CD4-positive, alpha-beta T cell treated with Interleukin-1 beta for 1 hour (primary cell): ENCODE measurements around the gene RNF2.
"Not testable (repeated sequence)": the region's sequence is repeated elsewhere in the genome, so short reads cannot be mapped to it uniquely, and the experiment has no call there.

ENCODE experiments used
- DNase-seq, 2 donors: peaks; one replicate each; pipeline ENCODE4 v3.0.0-alpha.2; 2020 to 2022

Gene RNF2

GRCh38 chr1:185050823-185051451 lies 5.6 kb downstream of the RNF2 start:
- DNase-seq, result no peak

- DNase-seq, result no peak
Observed at GRCh38 chr1:185053204-185053603, 7.8 kb downstream of the RNF2 start.

- no peak for DNase-seq
Observed at GRCh38 chr1:185054365-185055060, 9.2 kb downstream of the RNF2 start.

- DNase-seq, result no peak
Observed at GRCh38 chr1:185058110-185058509, 12.8 kb downstream of the RNF2 start.

- no peak for DNase-seq
Observed at GRCh38 chr1:185058876-185059275, 13.5 kb downstream of the RNF2 start.

- no peak for DNase-seq
Observed at GRCh38 chr1:185059950-185060571, 14.7 kb downstream of the RNF2 start.

- DNase-seq, result no peak
Observed at GRCh38 chr1:185062710-185063370, 17.5 kb downstream of the RNF2 start.

GRCh38 chr1:185063719-185064118 lies 18.4 kb downstream of the RNF2 start:
- no peak for DNase-seq

GRCh38 chr1:185065006-185065405 lies 19.6 kb downstream of the RNF2 start:
- DNase-seq, result not testable (repeated sequence)

- no peak for DNase-seq
Observed at GRCh38 chr1:185066181-185066580, 20.8 kb downstream of the RNF2 start.

- DNase-seq, result no peak
Observed at GRCh38 chr1:185068341-185068740, 23.0 kb downstream of the RNF2 start.

- DNase-seq, result no peak
Observed at GRCh38 chr1:185069202-185069772, 23.9 kb downstream of the RNF2 start.

- no peak for DNase-seq
Observed at GRCh38 chr1:185070051-185070450, 24.7 kb downstream of the RNF2 start.

- no peak for DNase-seq
Observed at GRCh38 chr1:185073725-185074124, 28.4 kb downstream of the RNF2 start.

- DNase-seq, result no peak
Observed at GRCh38 chr1:185074307-185074706, 28.9 kb downstream of the RNF2 start.

GRCh38 chr1:185075476-185075875 lies 30.1 kb downstream of the RNF2 start:
- no peak for DNase-seq

- DNase-seq, result no peak
Observed at GRCh38 chr1:185077374-185077773, 32.0 kb downstream of the RNF2 start.

- DNase-seq, result no peak
Observed at GRCh38 chr1:185080422-185080821, 35.1 kb downstream of the RNF2 start.

- DNase-seq, result no peak
Observed at GRCh38 chr1:185083818-185084217, 38.5 kb downstream of the RNF2 start.

- no peak for DNase-seq
Observed at GRCh38 chr1:185087101-185087500, 41.7 kb downstream of the RNF2 start.

- no peak for DNase-seq
Observed at GRCh38 chr1:185087746-185088145, 42.4 kb downstream of the RNF2 start.

GRCh38 chr1:185091480-185091879 lies 46.1 kb downstream of the RNF2 start:
- no peak for DNase-seq

- DNase-seq, result no peak
Observed at GRCh38 chr1:185094761-185095160, 49.4 kb downstream of the RNF2 start.
